Stimulated activated CD4-positive, alpha-beta T cell treated with anti-CD3 and anti-CD28 coated beads, Interleukin-1b, Interleukin-23, amount 100 ng/mL, for 48 hours (primary cell): ENCODE measurements around the gene SPTBN1.

Experiments used
- DNase-seq: peaks from one replicate; pipeline ENCODE4 v3.0.0-alpha.2; 2020

SPTBN1 gene

GRCh38 chr2:54558188-54559005 is 102.3 kb downstream of the SPTBN1 start:
- peak; percentile 73 for DNase-seq

DNA sequence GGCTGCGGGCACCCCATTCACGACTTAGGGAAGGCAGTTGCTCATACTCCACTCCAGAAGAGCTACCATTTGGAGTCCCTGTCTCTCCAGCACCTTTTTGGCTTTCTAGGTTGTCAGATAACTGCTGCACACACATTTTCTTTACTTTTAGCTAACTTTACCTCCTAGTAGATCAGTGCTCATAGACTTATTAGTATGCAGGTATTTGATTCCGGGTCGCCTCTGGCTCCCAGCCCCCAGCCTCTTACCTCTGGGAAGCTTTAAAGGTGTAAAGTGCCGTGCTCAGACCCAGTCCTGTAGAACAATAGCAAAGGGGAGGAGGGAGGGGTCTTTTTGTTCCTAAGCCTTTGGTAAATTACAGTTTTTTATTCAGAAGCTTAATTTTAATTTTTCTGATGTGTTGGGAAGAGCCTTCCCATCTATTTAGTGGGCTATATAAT is 102.9 kb downstream of the SPTBN1 start:
- DNase-seq, result no peak

GRCh38 chr2:54559593-54560145 is 103.5 kb downstream of the SPTBN1 start:
- no peak for DNase-seq

DNA sequence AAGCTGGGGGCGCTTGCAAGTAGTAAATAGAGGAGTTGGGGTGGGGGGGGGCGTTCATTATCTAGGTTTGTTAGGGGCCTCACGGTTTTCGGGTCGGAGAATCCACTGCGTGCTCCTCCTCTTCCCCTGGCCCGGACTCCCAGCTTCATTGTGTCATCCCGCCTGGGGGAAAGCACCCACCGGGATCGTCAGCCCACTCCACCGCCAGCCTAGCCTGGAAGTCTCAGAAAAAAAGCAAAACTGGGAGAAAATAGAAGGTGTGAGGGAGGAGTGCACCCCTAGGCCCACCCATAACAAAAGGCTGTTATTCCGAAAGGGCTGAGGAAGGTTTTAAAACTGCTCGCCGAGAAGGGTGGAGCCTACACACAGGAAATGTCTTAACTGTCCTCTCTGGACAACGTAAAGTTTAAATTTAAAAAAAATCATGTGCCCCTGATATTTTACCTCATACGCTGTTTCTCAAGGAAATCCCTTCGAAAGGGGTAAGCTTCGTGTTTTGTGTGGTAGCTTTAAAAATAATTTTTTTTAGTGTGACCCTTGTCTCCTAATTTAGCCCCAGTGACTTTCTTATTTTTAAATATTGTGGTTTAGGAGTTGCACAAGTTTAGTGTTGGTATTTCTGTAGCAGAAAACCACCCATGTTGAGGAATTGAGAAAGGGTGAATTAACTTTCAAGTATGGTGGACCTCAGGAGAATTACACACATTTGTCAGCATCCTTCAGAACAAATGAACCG is 104.2 kb downstream of the SPTBN1 start:
- no peak for DNase-seq

GRCh38 chr2:54561010-54561409 is 104.9 kb downstream of the SPTBN1 start:
- no peak for DNase-seq

DNA sequence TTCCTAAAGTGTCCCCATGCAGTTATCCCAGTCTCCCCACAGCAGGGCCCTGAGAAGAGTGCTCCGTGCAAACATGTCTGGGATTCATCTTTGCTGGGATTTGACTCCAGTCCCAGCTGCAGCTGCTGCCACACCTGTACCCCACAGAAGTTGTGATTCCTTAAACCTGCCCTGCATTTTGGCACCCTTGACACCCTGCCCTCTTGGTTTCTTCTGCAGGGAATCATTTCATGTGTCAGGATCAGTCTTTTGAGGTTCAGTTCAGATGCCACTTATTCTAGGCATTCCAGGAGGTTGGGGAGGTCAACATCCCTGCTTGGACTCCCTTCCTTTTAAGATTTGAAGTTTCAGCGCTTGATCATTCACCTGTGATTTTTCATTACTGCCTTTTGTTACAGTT is 108.3 kb downstream of the SPTBN1 start:
- DNase-seq, result no peak

DNA sequence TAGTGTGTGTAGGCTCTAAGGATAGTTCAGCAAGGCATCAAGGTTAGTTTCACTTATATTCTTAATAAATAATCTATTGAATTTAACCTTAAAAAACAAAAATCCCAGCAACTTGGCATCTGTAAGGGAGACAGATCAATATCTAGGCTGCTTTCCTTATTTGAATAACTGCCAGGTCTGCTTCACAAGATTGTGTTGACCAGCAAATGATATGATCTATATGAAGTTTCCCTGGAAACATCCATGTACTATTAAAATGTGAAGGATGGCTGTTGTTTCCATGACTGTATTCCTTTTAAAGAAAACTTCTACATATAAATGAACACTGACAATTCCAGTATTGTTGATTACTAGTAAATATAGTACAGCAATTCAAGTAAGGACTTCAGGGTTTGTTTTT is 109.4 kb downstream of the SPTBN1 start:
- no peak for DNase-seq

DNA sequence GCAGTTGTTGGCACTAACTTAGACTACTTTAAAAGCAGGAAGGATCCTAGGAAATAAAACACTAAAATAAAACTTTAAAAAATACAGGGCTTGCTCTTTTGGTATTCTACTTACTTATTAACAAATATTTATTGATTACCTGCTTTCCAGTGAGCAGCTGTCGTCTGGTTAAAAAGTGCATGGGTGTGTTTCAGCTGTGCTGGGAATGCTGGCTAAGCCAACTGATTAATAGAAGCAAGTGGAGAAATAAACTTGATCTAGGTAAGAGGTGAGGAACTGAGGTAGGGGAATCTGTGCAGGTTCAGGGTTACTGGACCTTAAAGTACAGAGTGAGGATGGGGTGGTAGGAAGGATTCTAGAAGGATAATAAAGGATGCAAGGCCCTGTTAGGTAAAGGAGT is 110.8 kb downstream of the SPTBN1 start:
- DNase-seq, result no peak

DNA sequence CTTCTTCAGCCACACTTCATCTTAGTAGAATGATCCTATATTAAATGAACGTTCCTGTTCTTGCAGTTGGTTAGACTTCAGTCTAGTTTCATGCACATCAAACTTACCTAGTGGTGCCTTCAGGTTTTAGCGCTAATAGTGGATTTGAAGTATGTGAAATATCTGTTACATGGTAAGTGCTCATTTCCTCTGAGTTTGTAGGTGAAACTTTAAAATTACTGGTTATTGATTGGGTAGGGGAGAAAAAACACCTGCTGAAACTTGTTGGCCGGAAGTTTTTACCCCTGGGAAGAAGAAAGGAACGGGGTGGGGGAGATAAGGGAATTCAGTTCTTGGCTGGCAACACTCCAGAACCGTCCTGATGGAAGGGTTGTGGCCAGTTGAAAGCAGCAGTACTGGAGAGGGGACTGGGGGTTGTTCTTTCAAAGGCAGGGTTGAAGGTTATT is 112.8 kb downstream of the SPTBN1 start:
- no peak for DNase-seq

- DNase-seq, result no peak
Measured at GRCh38 chr2:54569745-54570301, 113.7 kb downstream of the SPTBN1 start.

DNA sequence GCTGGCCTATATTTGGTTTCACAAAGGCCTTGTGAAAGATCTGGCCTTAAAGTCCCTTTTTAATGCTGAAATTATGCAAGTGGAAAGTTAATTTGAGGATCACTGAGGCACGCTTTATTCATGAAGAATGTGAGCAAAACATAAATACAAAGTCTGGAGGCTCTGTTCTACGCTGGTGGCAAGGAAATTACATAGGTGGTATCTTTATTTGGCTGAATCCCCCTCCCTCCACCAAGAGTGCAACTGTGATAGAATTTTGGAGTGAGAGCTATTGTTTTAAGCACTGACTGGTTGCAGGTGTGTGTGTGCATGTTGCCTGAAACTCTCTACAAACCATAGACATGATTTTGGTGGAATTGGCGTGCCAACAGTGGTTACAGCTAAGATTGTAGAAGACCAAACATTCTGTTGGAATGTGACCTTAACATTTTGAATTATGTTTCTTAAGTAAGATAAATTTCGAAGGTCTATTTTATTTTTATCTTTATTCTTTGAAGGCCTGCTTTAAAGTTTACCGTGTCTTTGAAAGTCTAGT is 114.3 kb downstream of the SPTBN1 start:
- DNase-seq, result no peak

- DNase-seq, result peak; percentile 87
Measured at GRCh38 chr2:54570925-54571694, 115.0 kb downstream of the SPTBN1 start.

DNA sequence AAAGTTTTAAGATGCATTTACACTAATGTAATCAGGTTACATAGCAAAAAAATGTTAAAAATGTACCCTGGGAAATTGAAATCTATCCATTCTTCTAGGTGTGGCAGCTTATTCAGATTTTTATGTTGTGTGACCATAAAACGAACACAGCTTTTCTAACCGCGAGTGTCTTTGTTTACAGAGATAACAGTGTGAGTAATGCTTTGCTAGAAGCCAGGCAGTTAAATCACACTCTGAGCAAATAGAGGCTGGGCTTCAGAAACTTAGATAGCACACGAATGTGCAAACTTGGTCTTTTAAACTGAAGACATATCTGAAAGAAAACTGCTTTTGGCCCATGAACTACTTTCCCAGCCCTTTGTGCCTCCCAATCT is 116.1 kb downstream of the SPTBN1 start:
- no peak for DNase-seq

GRCh38 chr2:54572636-54573536 is 116.8 kb downstream of the SPTBN1 start:
- peak; percentile 72 for DNase-seq

DNA sequence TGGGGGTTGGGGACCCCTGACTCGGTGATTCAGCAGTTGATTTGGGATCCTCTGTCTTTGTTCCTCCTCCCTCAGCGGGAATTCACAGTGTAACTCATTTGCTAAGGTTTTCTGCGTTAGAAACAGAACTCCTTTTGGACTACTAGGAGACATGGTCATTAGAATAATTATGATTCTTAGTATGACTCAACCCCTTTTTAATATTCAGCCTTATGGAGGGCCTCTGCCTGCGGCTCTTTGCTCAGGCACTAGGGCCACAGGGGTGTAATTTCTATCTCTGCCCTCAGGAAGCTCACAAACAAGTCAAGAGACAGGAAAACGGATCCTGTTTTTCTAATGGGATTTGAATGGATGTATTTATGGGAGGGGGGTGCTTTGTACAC is 117.4 kb downstream of the SPTBN1 start:
- no peak for DNase-seq

DNA sequence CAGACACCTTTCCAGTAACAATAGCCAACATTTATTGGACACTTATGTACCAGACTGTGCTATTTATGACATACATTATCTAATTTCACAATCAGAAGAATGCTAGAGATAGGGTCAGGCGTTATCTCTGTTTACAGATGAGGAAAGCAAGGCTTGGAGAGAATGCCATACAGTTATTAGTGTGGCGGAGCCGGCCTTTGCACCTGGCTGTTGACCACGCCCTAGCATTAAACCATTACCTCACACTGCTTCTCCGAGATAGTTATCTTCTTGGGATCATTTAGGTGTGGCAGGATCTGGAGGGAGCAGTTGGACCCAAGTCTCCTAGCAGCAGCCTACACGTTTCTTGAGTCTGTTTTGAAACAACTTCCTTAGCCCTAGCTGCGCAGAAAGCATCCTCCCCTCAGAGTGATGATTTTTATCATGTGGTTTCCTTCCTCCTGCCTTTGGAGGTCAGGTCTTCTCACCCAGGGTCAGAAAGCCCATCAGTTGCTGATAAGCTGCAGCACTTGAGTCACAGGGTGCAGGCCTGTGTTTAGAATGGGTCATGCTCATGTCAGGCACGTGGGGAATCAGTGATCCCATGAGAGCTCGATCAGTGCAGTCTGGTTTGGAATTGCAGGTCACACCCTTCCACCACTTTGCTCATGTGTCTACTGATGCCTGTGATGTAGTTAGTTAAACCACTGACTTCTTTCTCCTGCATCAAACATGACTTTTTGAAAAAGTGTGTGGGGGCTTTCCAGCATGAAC is 118.2 kb downstream of the SPTBN1 start:
- peak; percentile 75 for DNase-seq

DNA sequence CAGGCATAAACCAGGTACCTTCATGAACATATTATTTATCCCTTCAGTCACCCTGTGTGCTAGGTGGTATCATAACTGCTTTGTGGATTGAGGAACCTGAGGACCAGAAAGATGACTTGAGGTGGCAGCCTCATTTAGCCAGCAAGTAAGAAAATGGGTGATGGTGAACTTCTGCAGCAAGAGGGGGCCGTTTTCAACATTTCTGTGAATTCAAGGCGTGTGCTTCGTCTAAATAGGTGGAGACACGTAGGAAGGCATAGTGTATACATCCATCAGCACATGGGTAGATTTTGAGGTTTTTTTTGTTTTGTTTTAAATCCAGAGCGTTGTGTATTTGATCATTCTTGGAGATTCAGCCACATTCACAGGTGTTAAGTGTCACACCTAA is 118.7 kb downstream of the SPTBN1 start:
- DNase-seq, result no peak

GRCh38 chr2:54575379-54575888 is 119.3 kb downstream of the SPTBN1 start:
- DNase-seq, result peak; percentile 59

- DNase-seq, result no peak
Measured at GRCh38 chr2:54577035-54577434, 120.9 kb downstream of the SPTBN1 start.

GRCh38 chr2:54577944-54578647 is 122.0 kb downstream of the SPTBN1 start:
- DNase-seq, result no peak
